K562 (cell line): ENCODE measurements around the gene COQ4. TPM values are rescaled to one million over a fixed set of nuclear protein-coding genes. Genes with fewer than 3 reads are reported as not detected.

Source experiments
- ATF6 ChIP-seq: sonication (generic); formaldehyde crosslinking; IDR thresholded peaks from 2 replicates; pipeline ENCODE4 v1.4.0; 2020; ENCODE audit warnings: mild to moderate bottlenecking, missing genetic modification reagents
- CBFB ChIP-seq: sonication (generic); formaldehyde crosslinking; IDR thresholded peaks from 2 replicates; pipeline ENCODE4 v1.4.0; 2020; ENCODE audit warnings: mild to moderate bottlenecking, missing genetic modification reagents
- CEBPB ChIP-seq: fragments of 450-650 bp; IDR thresholded peaks from 2 replicates; pipeline ENCODE4 v1.6.1; 2016; ENCODE audit warnings: missing genetic modification characterization, missing compliant biosample characterization
- CHCHD3 ChIP-seq: fragments of 250-450 bp; sonication (Bioruptor Pico); IDR thresholded peaks from 2 replicates; pipeline ENCODE4 v2.1.2; 2022; ENCODE audit warnings: mild to moderate bottlenecking
- E2F3 ChIP-seq: fragments of 250-450 bp; sonication (Bioruptor Pico); IDR thresholded peaks from 2 replicates; pipeline ENCODE4 v1.4.0; 2020; ENCODE audit warnings: mild to moderate bottlenecking
- ERF ChIP-seq: fragments of 450-650 bp; formaldehyde crosslinking; IDR thresholded peaks from 2 replicates; pipeline ENCODE4 v1.4.0; 2020; ENCODE audit warnings: mild to moderate bottlenecking, mixed read lengths
- ESRRB ChIP-seq: fragments of 250-450 bp; sonication (Bioruptor Pico); IDR thresholded peaks from 2 replicates; pipeline ENCODE4 v1.5.0; 2020; ENCODE audit warnings: mild to moderate bottlenecking, moderate library complexity, borderline replicate concordance
- FUS ChIP-seq: fragments of 200-400 bp; formaldehyde crosslinking; optimal IDR thresholded peaks from 2 replicates; pipeline ENCODE3; 2017; ENCODE audit warnings: low read depth, low read length
- GABPB1 ChIP-seq: sonication (generic); formaldehyde crosslinking; IDR thresholded peaks from 2 replicates; pipeline ENCODE4 v1.8.0; 2022; ENCODE audit warnings: mild to moderate bottlenecking, missing genetic modification reagents
- HNRNPK ChIP-seq: fragments of 200-400 bp; formaldehyde crosslinking; IDR thresholded peaks from one replicate; pipeline ENCODE4 v1.6.1; 2018; ENCODE audit warnings: mild to moderate bottlenecking, low read depth, low read length; ENCODE audit not compliant: poor library complexity, severe bottlenecking
- MAFK ChIP-seq: IDR thresholded peaks from 2 replicates; pipeline ENCODE4 v1.6.1; 2011; ENCODE audit warnings: low read length, improper control_type of control experiment
- NR0B1 ChIP-seq: fragments of 450-650 bp; IDR thresholded peaks from one replicate; pipeline ENCODE4 v1.6.1; 2018; ENCODE audit warnings: mild to moderate bottlenecking, moderate library complexity; ENCODE audit not compliant: partially characterized antibody
- POLR2A ChIP-seq: fragments of 450-650 bp; conservative IDR thresholded peaks from 2 replicates; pipeline ENCODE4 v1.6.1; 2016
- POLR2H ChIP-seq: IDR thresholded peaks from 2 replicates; pipeline ENCODE4 v1.6.1; 2016; ENCODE audit warnings: missing genetic modification characterization, low read depth, mild to moderate bottlenecking, control low read depth, missing compliant biosample characterization, moderate library complexity
- RBM39 ChIP-seq: fragments of 200-400 bp; formaldehyde crosslinking; optimal IDR thresholded peaks from 2 replicates; pipeline ENCODE3; 2018; ENCODE audit warnings: low read depth, low read length
- THRAP3 ChIP-seq: fragments of 450-650 bp; IDR thresholded peaks from 2 replicates; pipeline ENCODE4 v1.6.1; 2016; ENCODE audit warnings: mild to moderate bottlenecking, inconsistent platforms, borderline replicate concordance
- U2AF1 ChIP-seq: fragments of 200-400 bp; formaldehyde crosslinking; optimal IDR thresholded peaks from 2 replicates; pipeline ENCODE3; 2017; ENCODE audit warnings: mild to moderate bottlenecking, low read depth, low read length, moderate library complexity
- ZNF224 ChIP-seq: sonication (generic); formaldehyde crosslinking; IDR thresholded peaks from 2 replicates; pipeline ENCODE4 v1.8.0; 2022; ENCODE audit warnings: mild to moderate bottlenecking, missing genetic modification reagents
- polyA plus RNA-seq, 8 experiments: library from polyadenylated mRNA; depleted of rRNA in 4 of 8; stranded (reverse) in 5 of 8; unstranded in 3 of 8; fragments of >200 nt; fragmentation: Nextera tagmentation in 2 of 8; fragmentation: Illumina TruSeq in 1 of 8; extraction: Ambion mirVana in 2 of 8; extraction: Trizol in 1 of 8; gene quantifications; 2 replicates each; pipeline versions ENCODE4 v1.2.1 to v1.2.3, GENCODE V29; 2011 to 2014; ENCODE audit warnings: inconsistent platforms in 1 of 8, missing spikeins in 1 of 8
- total RNA-seq, 7 experiments: library from RNA; depleted of rRNA in 6 of 7; stranded (reverse); fragments of >200 nt in 6 of 7; fragmentation: Illumina TruSeq in 2 of 7; extraction: Trizol in 2 of 7; gene quantifications; 2 replicates each; pipeline versions ENCODE4 v1.2.1 to v1.2.3, GENCODE V29; 2011 to 2021; ENCODE audit warnings: low replicate concordance in 1 of 7
- TF ChIP-seq, protein P1 (sequence below): fragments of 250-450 bp; sonication (Bioruptor Pico); IDR thresholded peaks from 2 replicates; pipeline ENCODE4 v1.5.1; 2021; ENCODE audit warnings: mild to moderate bottlenecking
- TF ChIP-seq, protein P2 (sequence below): fragments of 250-450 bp; sonication (Bioruptor Pico); IDR thresholded peaks from 2 replicates; pipeline ENCODE4 v1.4.0; 2020

Gene COQ4
- total and polyA plus RNA-seq, 9 of the 15 experiments (the other 6 are each of a cell fraction or from before 2014, with no cell fraction given) = 9.1 to 135 (median 67.2) TPM

DNA sequence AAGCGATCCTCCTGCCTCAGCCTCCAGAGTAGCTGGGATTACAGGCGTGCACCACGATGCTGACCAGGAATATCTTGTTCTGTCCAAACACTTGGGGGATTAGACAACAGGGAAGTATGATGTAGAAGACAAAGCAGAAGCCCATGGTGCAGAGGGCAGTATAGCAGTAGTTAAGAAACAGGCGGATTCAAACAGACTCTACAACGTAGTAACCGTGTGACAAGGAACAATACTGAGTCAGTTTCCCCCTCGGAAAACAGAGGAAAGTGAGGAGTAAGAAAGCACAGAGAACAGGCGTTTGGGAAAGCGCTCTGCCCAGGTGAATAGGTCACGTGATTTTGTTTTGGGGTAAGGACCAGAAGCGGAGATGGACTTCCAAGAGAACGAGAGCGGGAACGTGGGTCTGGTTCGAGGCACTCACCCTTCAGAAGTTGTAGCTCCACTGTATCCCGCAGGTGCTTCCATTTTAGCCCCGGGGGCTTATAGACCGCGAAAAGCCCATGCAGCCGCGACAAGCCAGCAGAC lies 698 bp upstream of the COQ4 start (continued):
- TF ChIP-seq, protein P1, sequence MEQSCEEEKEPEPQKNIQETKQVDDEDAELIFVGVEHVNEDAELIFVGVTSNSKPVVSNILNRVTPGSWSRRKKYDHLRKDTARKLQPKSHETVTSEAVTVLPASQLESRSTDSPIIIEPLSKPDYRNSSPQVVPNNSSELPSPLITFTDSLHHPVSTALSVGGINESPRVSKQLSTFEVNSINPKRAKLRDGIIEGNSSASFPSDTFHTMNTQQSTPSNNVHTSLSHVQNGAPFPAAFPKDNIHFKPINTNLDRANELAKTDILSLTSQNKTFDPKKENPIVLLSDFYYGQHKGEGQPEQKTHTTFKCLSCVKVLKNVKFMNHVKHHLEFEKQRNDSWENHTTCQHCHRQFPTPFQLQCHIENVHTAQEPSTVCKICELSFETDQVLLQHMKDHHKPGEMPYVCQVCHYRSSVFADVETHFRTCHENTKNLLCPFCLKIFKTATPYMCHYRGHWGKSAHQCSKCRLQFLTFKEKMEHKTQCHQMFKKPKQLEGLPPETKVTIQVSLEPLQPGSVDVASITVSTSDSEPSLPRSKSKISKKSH (CRISPR knock-in tag) = no peak
- no peak for TF ChIP-seq NR0B1
- TF ChIP-seq CHCHD3 = 0 out of 2 replicates have a peak, but pooled peaks have one; percentile 9
- TF ChIP-seq U2AF1 = no peak
- TF ChIP-seq POLR2A = no peak
- no peak for TF ChIP-seq ESRRB (CRISPR knock-in tag)
- 0 out of 2 replicates have a peak, but pooled peaks have one; percentile 68 for TF ChIP-seq E2F3 (CRISPR knock-in tag)
- TF ChIP-seq CEBPB (tag) = no peak
- no peak for TF ChIP-seq HNRNPK
- TF ChIP-seq ERF (CRISPR knock-in tag) = peak; percentile 35
- TF ChIP-seq GABPB1 = no peak
- no peak for TF ChIP-seq MAFK
- TF ChIP-seq RBM39 = no peak
- no peak for TF ChIP-seq ATF6 (CRISPR knock-in tag)
- TF ChIP-seq THRAP3 = no peak
- no peak for TF ChIP-seq ZNF224 (CRISPR knock-in tag)
- no peak for TF ChIP-seq POLR2H
- TF ChIP-seq, protein P2, sequence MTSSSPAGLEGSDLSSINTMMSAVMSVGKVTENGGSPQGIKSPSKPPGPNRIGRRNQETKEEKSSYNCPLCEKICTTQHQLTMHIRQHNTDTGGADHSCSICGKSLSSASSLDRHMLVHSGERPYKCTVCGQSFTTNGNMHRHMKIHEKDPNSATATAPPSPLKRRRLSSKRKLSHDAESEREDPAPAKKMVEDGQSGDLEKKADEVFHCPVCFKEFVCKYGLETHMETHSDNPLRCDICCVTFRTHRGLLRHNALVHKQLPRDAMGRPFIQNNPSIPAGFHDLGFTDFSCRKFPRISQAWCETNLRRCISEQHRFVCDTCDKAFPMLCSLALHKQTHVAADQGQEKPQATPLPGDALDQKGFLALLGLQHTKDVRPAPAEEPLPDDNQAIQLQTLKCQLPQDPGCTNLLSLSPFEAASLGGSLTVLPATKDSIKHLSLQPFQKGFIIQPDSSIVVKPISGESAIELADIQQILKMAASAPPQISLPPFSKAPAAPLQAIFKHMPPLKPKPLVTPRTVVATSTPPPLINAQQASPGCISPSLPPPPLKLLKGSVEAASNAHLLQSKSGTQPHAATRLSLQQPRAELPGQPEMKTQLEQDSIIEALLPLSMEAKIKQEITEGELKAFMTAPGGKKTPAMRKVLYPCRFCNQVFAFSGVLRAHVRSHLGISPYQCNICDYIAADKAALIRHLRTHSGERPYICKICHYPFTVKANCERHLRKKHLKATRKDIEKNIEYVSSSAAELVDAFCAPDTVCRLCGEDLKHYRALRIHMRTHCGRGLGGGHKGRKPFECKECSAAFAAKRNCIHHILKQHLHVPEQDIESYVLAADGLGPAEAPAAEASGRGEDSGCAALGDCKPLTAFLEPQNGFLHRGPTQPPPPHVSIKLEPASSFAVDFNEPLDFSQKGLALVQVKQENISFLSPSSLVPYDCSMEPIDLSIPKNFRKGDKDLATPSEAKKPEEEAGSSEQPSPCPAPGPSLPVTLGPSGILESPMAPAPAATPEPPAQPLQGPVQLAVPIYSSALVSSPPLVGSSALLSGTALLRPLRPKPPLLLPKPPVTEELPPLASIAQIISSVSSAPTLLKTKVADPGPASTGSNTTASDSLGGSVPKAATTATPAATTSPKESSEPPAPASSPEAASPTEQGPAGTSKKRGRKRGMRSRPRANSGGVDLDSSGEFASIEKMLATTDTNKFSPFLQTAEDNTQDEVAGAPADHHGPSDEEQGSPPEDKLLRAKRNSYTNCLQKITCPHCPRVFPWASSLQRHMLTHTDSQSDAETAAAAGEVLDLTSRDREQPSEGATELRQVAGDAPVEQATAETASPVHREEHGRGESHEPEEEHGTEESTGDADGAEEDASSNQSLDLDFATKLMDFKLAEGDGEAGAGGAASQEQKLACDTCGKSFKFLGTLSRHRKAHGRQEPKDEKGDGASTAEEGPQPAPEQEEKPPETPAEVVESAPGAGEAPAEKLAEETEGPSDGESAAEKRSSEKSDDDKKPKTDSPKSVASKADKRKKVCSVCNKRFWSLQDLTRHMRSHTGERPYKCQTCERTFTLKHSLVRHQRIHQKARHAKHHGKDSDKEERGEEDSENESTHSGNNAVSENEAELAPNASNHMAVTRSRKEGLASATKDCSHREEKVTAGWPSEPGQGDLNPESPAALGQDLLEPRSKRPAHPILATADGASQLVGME (CRISPR knock-in tag) = no peak; the same call in 1 of the 2 replicates
- no peak for TF ChIP-seq FUS
- TF ChIP-seq CBFB (CRISPR knock-in tag) = no peak
